Measurements from ENCODE around the gene DNAH1. TPM values are rescaled to one million over a fixed set of nuclear protein-coding genes. Genes with fewer than 3 reads are reported as not detected.

The DNAH1 gene
- total and polyA plus RNA-seq, 2 donors (not counting 1 experiment from before 2014, with no cell fraction given), result 47.2 to 59.2 TPM

DNA sequence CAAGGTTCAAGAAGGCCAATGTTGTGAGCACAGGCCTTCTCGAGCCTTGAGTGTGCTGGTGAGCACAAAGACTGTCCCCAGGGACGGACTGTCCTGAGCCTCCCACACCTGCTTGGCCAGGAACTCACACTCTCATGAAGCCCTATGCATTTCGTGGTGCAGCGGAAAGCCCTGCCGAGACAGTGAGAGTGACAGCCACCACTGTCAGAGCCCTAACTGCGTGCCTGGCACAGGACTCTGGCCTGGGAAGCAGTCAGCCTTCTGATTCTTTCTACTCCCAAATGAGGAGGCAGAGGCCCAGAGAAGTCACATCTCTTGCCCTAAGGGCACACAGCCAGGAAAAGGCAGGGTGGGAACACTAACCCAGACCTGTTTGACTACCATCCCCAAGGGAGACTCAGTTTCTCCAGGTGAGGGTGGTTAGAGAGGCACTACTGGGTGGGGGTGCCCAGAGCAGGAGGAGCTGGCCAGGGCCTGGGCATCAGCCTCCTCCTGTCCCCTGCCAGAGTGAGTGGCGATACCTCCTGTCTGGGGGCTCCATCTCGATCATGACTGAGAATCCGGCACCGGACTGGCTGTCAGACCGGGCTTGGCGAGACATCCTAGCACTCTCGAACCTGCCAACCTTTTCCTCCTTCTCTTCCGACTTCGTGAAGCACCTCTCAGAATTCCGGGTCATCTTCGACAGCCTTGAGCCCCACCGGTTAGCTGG is 78.0 kb downstream of the DNAH1 start:
- intact Hi-C loops (cut with micrococcal nuclease), result no loop called here
- Histone ChIP-seq H3K27ac (ENCODE audit: low read length in 2 of 2) (no peak overlapping the region), H3K27me3 (replicated peaks in 1 of 4; ENCODE audit: control extremely low read depth in 1 of 4, control insufficient read depth in 3 of 4, insufficient read depth in 4 of 4, low read length in 3 of 4) (no peaks in the 10 kb centered on the region), H3K9me3 (ENCODE audit: control extremely low read depth in 1 of 3, control insufficient read depth in 2 of 3, insufficient read depth in 1 of 3, low read length in 2 of 3) (no peaks in the 10 kb centered on the region), H3K9ac (ENCODE audit: low read length) (no peak overlapping the region), H3K4me1 (ENCODE audit: control insufficient read depth in 2 of 2, insufficient read depth in 2 of 2, low read length in 2 of 2) (no peaks in the 10 kb centered on the region), H3K4me3 (ENCODE audit: control extremely low read depth in 1 of 5, extremely low read depth in 1 of 5, insufficient read depth in 1 of 5, low read depth in 2 of 5, low read length in 4 of 5) (no peak overlapping the region), H3K79me2 (ENCODE audit: control insufficient read depth, insufficient read depth, low read length) (no peaks in the 10 kb centered on the region), H3K36me3 (replicated peaks in 1 of 2; ENCODE audit: control extremely low read depth in 1 of 2, control insufficient read depth in 1 of 2, extremely low read depth in 1 of 2, insufficient read depth in 2 of 2, low read length in 1 of 2) (peaks cover 0 to 28% of the 10 kb centered on the region in 2 experiments), H3K4me2 (replicated peaks; ENCODE audit: low read depth, low read length, poor library complexity, severe bottlenecking) (no peak overlapping the region), H4K20me1 (ENCODE audit: control insufficient read depth, insufficient read depth, low read length, poor library complexity, severe bottlenecking) (no peaks in the 10 kb centered on the region), H2AFZ (ENCODE audit: insufficient read depth, low read depth, low read length, poor library complexity, severe bottlenecking) (no peak overlapping the region)
- ChIA-PET POLR2A (no interaction called here), CTCF (no interaction called here)
- no peaks in the 10 kb centered on the region for H3K9me3 Mint-ChIP-seq (ENCODE audit: insufficient read depth)
- TF ChIP-seq, protein P1, sequence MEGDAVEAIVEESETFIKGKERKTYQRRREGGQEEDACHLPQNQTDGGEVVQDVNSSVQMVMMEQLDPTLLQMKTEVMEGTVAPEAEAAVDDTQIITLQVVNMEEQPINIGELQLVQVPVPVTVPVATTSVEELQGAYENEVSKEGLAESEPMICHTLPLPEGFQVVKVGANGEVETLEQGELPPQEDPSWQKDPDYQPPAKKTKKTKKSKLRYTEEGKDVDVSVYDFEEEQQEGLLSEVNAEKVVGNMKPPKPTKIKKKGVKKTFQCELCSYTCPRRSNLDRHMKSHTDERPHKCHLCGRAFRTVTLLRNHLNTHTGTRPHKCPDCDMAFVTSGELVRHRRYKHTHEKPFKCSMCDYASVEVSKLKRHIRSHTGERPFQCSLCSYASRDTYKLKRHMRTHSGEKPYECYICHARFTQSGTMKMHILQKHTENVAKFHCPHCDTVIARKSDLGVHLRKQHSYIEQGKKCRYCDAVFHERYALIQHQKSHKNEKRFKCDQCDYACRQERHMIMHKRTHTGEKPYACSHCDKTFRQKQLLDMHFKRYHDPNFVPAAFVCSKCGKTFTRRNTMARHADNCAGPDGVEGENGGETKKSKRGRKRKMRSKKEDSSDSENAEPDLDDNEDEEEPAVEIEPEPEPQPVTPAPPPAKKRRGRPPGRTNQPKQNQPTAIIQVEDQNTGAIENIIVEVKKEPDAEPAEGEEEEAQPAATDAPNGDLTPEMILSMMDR (IDR thresholded peaks at IDR 0.05), result no peak
- no peak for TF ChIP-seq EZH2 (IDR thresholded peaks at IDR 0.05; ENCODE audit: borderline replicate concordance, insufficient read depth, low read depth, low read length, poor library complexity, severe bottlenecking)
- DNase-seq (no peak), ATAC-seq (ENCODE audit: low read depth) (no peak)
- WGBS (ENCODE audit: insufficient coverage), result 94% methylated on average over 18 of the region's 18 CpGs
- H3K27ac Mint-ChIP-seq, result no peak overlapping the region
- H3K27me3 Mint-ChIP-seq, result no peaks in the 10 kb centered on the region
- H3K4me1 Mint-ChIP-seq, result no peaks in the 10 kb centered on the region
- no peak overlapping the region for H3K4me3 Mint-ChIP-seq

DNA sequence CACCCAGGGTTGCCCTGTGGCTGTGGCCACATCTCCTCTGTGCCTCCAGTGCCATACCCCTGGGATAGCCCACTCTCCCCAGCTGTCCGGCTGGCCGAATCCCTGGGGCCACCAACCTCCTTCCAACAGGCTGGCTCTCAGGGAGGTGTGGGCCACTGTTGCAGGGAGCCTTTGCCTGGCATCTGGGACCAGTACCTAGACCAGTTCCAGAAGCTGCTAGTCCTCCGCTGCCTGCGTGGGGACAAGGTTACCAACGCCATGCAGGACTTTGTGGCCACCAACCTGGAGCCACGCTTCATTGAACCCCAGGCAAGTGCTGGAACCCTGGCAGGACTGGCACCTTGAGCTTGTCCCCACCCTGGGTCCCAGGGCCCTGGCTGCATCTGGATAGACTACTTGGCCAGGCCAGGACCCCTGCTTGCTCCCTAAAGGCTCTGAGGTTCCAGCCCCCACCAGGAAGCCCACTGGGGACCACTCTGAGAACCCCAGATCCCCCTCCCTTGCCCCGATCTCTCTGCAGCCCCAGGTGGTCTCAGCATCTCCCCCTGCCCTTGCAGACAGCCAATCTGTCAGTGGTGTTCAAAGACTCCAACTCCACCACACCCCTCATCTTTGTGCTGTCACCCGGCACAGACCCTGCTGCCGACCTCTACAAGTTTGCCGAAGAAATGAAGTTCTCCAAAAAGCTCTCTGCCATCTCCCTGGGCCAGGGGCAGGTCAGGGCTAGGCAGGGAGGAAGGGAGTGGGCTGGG is 78.8 kb downstream of the DNAH1 start:
- H3K27ac Mint-ChIP-seq, result no peak overlapping the region
- ATAC-seq (ENCODE audit: low read depth) (no peak), DNase-seq (no peak)
- no peaks in the 10 kb centered on the region for H3K79me2 ChIP-seq (ENCODE audit: control insufficient read depth, insufficient read depth, low read length)
- intact Hi-C loops (cut with micrococcal nuclease), result no loop called here
- H3K4me2 ChIP-seq (replicated peaks; ENCODE audit: low read depth, low read length, poor library complexity, severe bottlenecking), result no peak overlapping the region
- H3K9me3 Mint-ChIP-seq (ENCODE audit: insufficient read depth), result no peaks in the 10 kb centered on the region
- no peak overlapping the region for H3K4me3 Mint-ChIP-seq
- H3K27ac ChIP-seq (ENCODE audit: low read length in 2 of 2), result no peak overlapping the region
- H3K4me1 ChIP-seq (ENCODE audit: control insufficient read depth in 2 of 2, insufficient read depth in 2 of 2, low read length in 2 of 2), result no peaks in the 10 kb centered on the region
- no peak overlapping the region for H3K4me3 ChIP-seq (ENCODE audit: control extremely low read depth in 1 of 5, extremely low read depth in 1 of 5, insufficient read depth in 1 of 5, low read depth in 2 of 5, low read length in 4 of 5)
- H2AFZ ChIP-seq (ENCODE audit: insufficient read depth, low read depth, low read length, poor library complexity, severe bottlenecking), result no peak overlapping the region
- ChIA-PET POLR2A (no interaction called here), CTCF (no interaction called here)
- no peaks in the 10 kb centered on the region for H3K4me1 Mint-ChIP-seq
- WGBS (ENCODE audit: insufficient coverage), result 97% methylated on average over 10 of the region's 10 CpGs
- no peaks in the 10 kb centered on the region for H4K20me1 ChIP-seq (ENCODE audit: control insufficient read depth, insufficient read depth, low read length, poor library complexity, severe bottlenecking)
- no peak overlapping the region for H3K9ac ChIP-seq (ENCODE audit: low read length)
- peaks cover 0 to 33% of the 10 kb centered on the region in 2 experiments for H3K36me3 ChIP-seq (replicated peaks in 1 of 2; ENCODE audit: control extremely low read depth in 1 of 2, control insufficient read depth in 1 of 2, extremely low read depth in 1 of 2, insufficient read depth in 2 of 2, low read length in 1 of 2)
- H3K9me3 ChIP-seq (ENCODE audit: control extremely low read depth in 1 of 3, control insufficient read depth in 2 of 3, insufficient read depth in 1 of 3, low read length in 2 of 3), result no peaks in the 10 kb centered on the region
- TF ChIP-seq, protein P1 (IDR thresholded peaks at IDR 0.05), result no peak
- no peak for TF ChIP-seq EZH2 (IDR thresholded peaks at IDR 0.05; ENCODE audit: borderline replicate concordance, insufficient read depth, low read depth, low read length, poor library complexity, severe bottlenecking)
- no peaks in the 10 kb centered on the region for H3K27me3 Mint-ChIP-seq
- H3K27me3 ChIP-seq (replicated peaks in 1 of 4; ENCODE audit: control extremely low read depth in 1 of 4, control insufficient read depth in 3 of 4, insufficient read depth in 4 of 4, low read length in 3 of 4), result no peaks in the 10 kb centered on the region
